ENCODE measurements around the gene TMEM205. TPM values are rescaled to one million over a fixed set of nuclear protein-coding genes. Genes with fewer than 3 reads are reported as not detected.
"Not testable (repeated sequence)": the region's sequence is repeated elsewhere in the genome, so short reads cannot be mapped to it uniquely, and the experiment has no call there.

TMEM205 gene
- total RNA-seq, 2 experiments from 2014 or later = 8.8 to 10.4 TPM

GRCh38 chr19:11347546-11348039 lies 1.5 kb upstream of the TMEM205 start:
- POLR2A ChIA-PET = interaction anchor here (4.5 kb wide), 1 partner anchor 27 kb away, joined by 86 read pairs; the partner anchor contains the start of gene SWSAP1
- Mint-ChIP-seq H3K27me3 (no peaks in the 10 kb centered on the region), H3K4me1 (ENCODE audit: low read depth) (peaks cover 28% of the 10 kb centered on the region)

GRCh38 chr19:11345122-11345803 lies 805 bp downstream of the TMEM205 start:
- TF ChIP-seq CTCF (IDR thresholded peaks at IDR 0.05) = no peak
- Histone ChIP-seq H3K27ac (ENCODE audit: low read depth in 1 of 2, low read length in 2 of 2) (no peak overlapping the region), H3K36me3 (ENCODE audit: insufficient read depth, low read length) (peaks cover 5% of the 10 kb centered on the region), H3K27me3 (ENCODE audit: control insufficient read depth in 1 of 2, insufficient read depth in 2 of 2, low read length in 2 of 2) (no peaks in the 10 kb centered on the region), H3K9me3 (ENCODE audit: control insufficient read depth in 1 of 2, insufficient read depth in 1 of 2, low read length in 2 of 2) (peaks cover 6 to 12% of the 10 kb centered on the region in 2 experiments), H3K4me3 (ENCODE audit: low read length) (peak overlapping the region; percentile 75), H3K4me1 (ENCODE audit: insufficient read depth, low read length) (peaks cover 29% of the 10 kb centered on the region)
- Mint-ChIP-seq H3K36me3 (ENCODE audit: low read depth) (peaks cover 6% of the 10 kb centered on the region), H3K27me3 (no peaks in the 10 kb centered on the region), H3K4me1 (ENCODE audit: low read depth) (peaks cover 28% of the 10 kb centered on the region), H3K4me3 (peak overlapping the region; percentile 89), H3K27ac (peak overlapping the region; percentile 74), H3K9me3 (no peaks in the 10 kb centered on the region)
- intact Hi-C loops (cut with DNase I, micrococcal nuclease) = no loop called here
- POLR2A ChIA-PET = interaction anchor here (1.0 to 4.5 kb wide), 2 partner anchors 30 to 90 kb away, joined by 3 to 86 read pairs; partner anchors contain the start of genes PRKCSH and SWSAP1
- peak in 1 of 14 experiments; percentile 33 for DNase-seq
- ATAC-seq (ENCODE audit: poor library complexity) = no peak
- CTCF ChIA-PET = interaction anchor here (1.7 kb wide), 1 partner anchor 51 kb away, joined by 5 read pairs; no protein-coding TSS in a partner anchor

More at GRCh38 chr19:11347546-11348039, 1.5 kb upstream of the TMEM205 start:
- ATAC-seq (ENCODE audit: poor library complexity) = no peak
- H3K36me3 Mint-ChIP-seq (ENCODE audit: low read depth) = peaks cover 6% of the 10 kb centered on the region
- Histone ChIP-seq H3K4me1 (ENCODE audit: insufficient read depth, low read length) (peaks cover 29% of the 10 kb centered on the region), H3K27me3 (ENCODE audit: control insufficient read depth in 1 of 2, insufficient read depth in 2 of 2, low read length in 2 of 2) (no peaks in the 10 kb centered on the region), H3K4me3 (ENCODE audit: low read length) (no peak overlapping the region), H3K9me3 (ENCODE audit: control insufficient read depth in 1 of 2, insufficient read depth in 1 of 2, low read length in 2 of 2) (peaks cover 6 to 12% of the 10 kb centered on the region in 2 experiments), H3K27ac (ENCODE audit: low read depth in 1 of 2, low read length in 2 of 2) (no peak overlapping the region), H3K36me3 (ENCODE audit: insufficient read depth, low read length) (peaks cover 4% of the 10 kb centered on the region)
- DNase-seq = peak in 1 of 14 experiments; percentile 15
- peak overlapping the region; percentile 74 for H3K27ac Mint-ChIP-seq
- peak overlapping the region; percentile 89 for H3K4me3 Mint-ChIP-seq
- H3K9me3 Mint-ChIP-seq = no peaks in the 10 kb centered on the region
- CTCF ChIA-PET = interaction anchor here (2.0 to 2.6 kb wide), 2 partner anchors 34 to 87 kb away, joined by 11 to 19 read pairs; partner anchors contain the start of genes ODAD3 and PRKCSH
- intact Hi-C loops (cut with DNase I, micrococcal nuclease) = loop anchor here in 1 of 2 experiments (2.0 kb wide), 2 partner anchors 25 to 33 kb away; no protein-coding TSS in a partner anchor
- no peak for TF ChIP-seq CTCF (IDR thresholded peaks at IDR 0.05)

DNA sequence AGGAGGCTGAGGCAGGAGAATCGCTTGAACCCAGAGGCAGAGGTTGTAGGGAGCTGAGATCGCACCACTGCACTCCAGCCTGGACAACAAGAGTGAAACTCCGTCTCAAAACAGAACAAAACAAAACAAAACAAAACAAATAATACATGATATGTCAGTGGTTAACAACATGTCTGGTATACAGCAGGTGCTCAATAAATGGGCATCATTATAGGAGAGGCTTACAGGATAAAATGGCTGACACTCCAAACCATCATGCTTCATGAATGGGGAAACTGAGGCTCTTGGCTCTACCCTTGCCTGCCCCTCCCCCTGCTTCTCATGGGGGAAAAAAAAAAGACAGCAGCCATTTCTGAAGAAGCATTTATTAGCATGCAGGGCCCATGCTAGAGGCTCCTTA lies 3.6 kb downstream of the TMEM205 start:
- ATAC-seq (ENCODE audit: poor library complexity) = no peak
- POLR2A ChIA-PET = no interaction called here

GRCh38 chr19:11340099-11340467 lies 6.0 kb downstream of the TMEM205 start:
- H3K4me3 Mint-ChIP-seq = peak overlapping the region; percentile 85
- ChIA-PET CTCF (interaction anchor here (0.6 to 3.3 kb wide), 2 partner anchors 41 to 412 kb away, joined by 3 to 16 read pairs; no protein-coding TSS in a partner anchor), POLR2A (interaction anchor here (1.4 to 2.3 kb wide), 3 partner anchors 16 to 35 kb away, joined by 3 to 16 read pairs (median 8); partner anchors contain the start of gene SWSAP1)
- intact Hi-C loops (cut with DNase I, micrococcal nuclease); H3K27me3 Mint-ChIP-seq; ATAC-seq (ENCODE audit: poor library complexity); H3K27ac ChIP-seq (ENCODE audit: low read depth in 1 of 2, low read length in 2 of 2); H3K27ac Mint-ChIP-seq; H3K9me3 ChIP-seq (ENCODE audit: control insufficient read depth in 1 of 2, insufficient read depth in 1 of 2, low read length in 2 of 2); H3K9me3 Mint-ChIP-seq; H3K27me3 ChIP-seq (ENCODE audit: control insufficient read depth in 1 of 2, insufficient read depth in 2 of 2, low read length in 2 of 2); DNase-seq: not testable (repeated sequence)
- H3K4me1 Mint-ChIP-seq (ENCODE audit: low read depth) = peaks cover 30% of the 10 kb centered on the region
- Histone ChIP-seq H3K4me1 (ENCODE audit: insufficient read depth, low read length) (peaks cover 41% of the 10 kb centered on the region), H3K4me3 (ENCODE audit: low read length) (peak overlapping the region; percentile 63), H3K36me3 (ENCODE audit: insufficient read depth, low read length) (peaks cover 14% of the 10 kb centered on the region)
- H3K36me3 Mint-ChIP-seq (ENCODE audit: low read depth) = peaks cover 19% of the 10 kb centered on the region

More for the DNA sequence above, 3.6 kb downstream of the TMEM205 start:
- Mint-ChIP-seq H3K36me3 (ENCODE audit: low read depth) (peaks cover 6% of the 10 kb centered on the region), H3K4me3 (peak overlapping the region; percentile 20), H3K9me3 (no peaks in the 10 kb centered on the region), H3K4me1 (ENCODE audit: low read depth) (peaks cover 48% of the 10 kb centered on the region), H3K27me3 (no peaks in the 10 kb centered on the region), H3K27ac (no peak overlapping the region)
- no peaks in the 10 kb centered on the region for H3K27me3 ChIP-seq (ENCODE audit: control insufficient read depth in 1 of 2, insufficient read depth in 2 of 2, low read length in 2 of 2)
- H3K36me3 ChIP-seq (ENCODE audit: insufficient read depth, low read length) = peaks cover 5% of the 10 kb centered on the region
- H3K4me1 ChIP-seq (ENCODE audit: insufficient read depth, low read length) = peaks cover 54% of the 10 kb centered on the region
- CTCF ChIA-PET = interaction anchor here (0.8 kb wide), 1 partner anchor 1056 kb away, joined by 3 read pairs; no protein-coding TSS in a partner anchor
- no peak for TF ChIP-seq CTCF (IDR thresholded peaks at IDR 0.05)
- intact Hi-C loops (cut with DNase I, micrococcal nuclease) = no loop called here
- no peak for DNase-seq
- H3K27ac ChIP-seq (ENCODE audit: low read depth in 1 of 2, low read length in 2 of 2) = no peak overlapping the region
- H3K9me3 ChIP-seq (ENCODE audit: control insufficient read depth in 1 of 2, insufficient read depth in 1 of 2, low read length in 2 of 2) = no peaks in the 10 kb centered on the region
- no peak overlapping the region for H3K4me3 ChIP-seq (ENCODE audit: low read length)

All from CD4-positive, alpha-beta T cell (primary cell).